Activated CD8-positive, alpha-beta memory T cell treated with anti-CD3 and anti-CD28 coated beads, Interleukin-2, amount 50 U/mL, for 1 hour (primary cell): ENCODE results near the gene BARX2.

Experiments used
- DNase-seq: peaks from one replicate; pipeline ENCODE4 v3.0.0-alpha.2; 2020; ENCODE audit errors: extremely low read depth

The BARX2 gene

DNA sequence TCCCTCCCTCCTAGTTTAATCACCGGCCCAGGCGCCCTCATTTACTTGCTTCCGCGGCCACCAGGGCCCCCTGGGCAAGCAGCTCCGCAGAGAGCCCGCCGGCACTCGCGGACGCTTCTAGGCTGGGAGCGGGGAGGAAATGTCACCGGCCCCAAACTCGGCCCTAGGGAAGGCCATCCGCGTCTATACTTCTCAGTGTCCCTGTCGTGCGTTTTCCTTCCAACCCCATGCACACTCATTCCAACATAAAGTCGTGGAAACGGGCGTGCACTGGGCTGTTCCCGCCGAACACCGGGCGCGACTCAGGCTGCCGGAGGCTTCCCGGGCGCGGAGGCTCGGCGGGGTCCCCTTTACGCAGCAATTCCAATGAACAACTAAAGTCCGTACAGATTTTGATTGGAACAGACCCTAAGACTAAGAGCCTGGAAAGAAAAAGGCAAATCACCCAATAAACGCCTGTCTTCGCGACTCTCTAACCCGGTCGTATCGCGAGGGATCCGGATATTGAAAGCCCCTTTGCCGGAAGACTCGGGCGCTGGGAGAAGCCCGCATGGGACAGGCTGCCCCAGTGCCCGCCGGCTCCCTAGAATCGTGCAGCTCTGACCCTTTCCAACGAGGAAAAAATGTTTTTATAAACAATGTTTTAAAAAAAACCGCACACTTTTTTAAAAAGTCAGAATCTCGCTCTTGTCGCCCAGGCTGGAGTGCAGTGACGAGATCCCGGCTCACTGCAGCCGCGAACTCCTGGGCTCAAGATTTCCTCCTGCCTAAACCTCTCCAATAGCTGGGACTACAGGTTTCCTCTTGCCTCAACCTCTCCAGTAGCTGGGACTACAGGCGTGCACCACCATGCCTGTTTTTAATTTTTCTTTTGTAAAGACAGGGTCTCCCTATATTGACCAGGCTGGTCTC lies 1.3 kb upstream of the BARX2 start:
- no peak for DNase-seq

DNA sequence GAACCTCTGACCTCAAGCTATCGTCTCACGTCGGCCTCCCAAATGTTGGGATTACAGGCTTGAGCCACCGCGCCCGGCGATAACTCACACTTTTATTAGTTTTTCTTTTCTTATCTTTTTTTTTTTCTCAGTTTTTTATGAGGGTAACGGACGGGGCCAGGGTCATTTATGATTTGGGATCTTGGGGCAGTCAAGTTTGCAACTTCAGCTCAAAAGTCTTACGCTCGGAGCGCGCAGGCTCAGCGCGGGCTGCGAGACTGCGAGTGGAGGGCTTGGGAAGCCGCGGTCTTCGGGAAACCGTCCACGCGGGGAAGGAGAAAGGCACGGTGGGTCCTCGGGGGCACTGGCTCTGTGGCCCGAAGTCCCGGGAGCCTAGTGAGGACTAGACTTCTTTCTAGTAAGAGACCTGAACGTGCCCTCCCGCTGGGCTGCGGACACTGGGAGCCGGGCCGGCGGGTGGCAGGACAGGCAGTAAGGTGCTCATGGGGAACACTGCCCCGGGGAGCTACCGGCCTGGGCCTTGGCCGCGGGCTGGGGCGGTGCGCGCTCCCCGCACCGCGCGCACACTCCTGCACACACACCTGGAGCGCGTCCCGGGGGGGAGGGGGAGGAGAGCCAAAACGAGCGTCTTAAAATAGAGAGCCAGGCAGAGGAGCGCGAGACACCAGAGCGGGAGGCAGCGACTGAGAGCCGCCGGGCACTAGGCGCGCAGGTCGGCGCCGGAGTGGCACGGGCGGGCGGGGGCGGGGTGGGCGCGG lies 476 bp upstream of the BARX2 start:
- no peak for DNase-seq

DNA sequence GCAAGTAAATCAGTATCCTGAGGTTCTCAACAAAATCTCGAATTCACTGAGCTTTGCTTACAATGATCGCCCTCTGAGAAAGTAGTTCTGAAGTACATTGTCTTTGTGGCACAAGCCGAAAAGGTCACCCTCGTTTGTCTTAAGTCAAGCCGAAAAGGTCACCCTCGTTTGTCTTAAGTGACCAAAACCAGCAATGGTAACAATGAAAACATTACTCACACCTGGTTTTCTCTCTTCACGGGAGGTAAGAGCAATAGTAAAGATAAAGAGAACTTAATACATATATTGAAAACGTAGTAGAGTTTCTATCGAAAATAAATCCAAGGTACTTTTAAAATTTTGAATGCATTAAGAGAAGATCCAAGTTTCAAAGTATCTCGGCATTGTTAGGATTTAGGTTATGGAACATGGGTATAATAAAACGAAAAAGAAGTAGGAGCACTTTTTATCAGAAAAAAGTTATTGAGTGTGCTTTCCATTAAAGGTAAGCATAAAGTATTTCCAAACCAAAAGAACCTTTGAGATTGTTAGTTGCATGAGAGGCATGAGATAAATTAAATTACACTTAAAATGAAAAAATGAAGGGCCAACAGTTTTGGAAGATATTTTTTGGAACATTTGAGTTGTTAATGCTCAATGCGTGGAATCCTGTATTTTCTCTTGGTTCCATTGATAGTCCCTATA lies 1.2 kb downstream of the BARX2 start:
- no peak for DNase-seq

DNA sequence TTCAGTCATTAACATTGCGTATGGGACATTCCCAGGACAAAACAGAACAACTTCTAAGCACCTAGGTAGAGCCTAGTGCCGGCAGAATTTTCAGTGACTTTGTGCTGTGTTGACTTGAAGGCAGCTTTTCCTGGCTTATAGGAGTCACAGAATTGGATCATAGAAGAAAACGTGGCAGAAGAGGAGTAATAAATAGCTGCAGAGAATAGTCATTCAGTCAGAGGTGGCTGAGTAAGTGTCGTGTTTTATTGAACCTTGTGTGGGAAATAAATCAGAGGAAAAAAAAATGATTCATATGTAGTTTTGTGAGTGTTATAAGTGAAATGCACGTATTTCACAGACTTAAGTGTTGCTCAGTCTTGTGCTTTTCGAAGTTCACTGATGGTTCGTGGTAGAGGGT lies 2.1 kb downstream of the BARX2 start:
- no peak for DNase-seq

DNA sequence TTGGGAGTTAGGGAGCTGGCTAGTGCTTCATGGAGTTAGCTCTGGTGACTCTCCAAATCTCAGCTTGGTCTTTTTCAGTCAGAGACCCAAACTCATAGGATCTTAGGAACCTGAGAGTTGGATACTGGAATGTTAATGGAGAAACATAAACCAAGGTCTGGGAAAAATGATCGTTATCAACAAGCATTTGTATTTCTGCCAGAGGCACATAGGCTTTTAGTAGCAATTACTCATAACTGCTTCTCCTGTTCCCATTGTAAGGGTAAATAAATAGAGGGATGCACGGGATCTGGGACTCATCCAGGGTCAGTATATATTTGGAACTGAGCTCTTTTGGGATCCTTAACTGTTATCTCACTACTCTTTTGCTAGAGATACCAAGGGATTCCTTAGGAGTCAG lies 4.8 kb downstream of the BARX2 start:
- no peak for DNase-seq

DNA sequence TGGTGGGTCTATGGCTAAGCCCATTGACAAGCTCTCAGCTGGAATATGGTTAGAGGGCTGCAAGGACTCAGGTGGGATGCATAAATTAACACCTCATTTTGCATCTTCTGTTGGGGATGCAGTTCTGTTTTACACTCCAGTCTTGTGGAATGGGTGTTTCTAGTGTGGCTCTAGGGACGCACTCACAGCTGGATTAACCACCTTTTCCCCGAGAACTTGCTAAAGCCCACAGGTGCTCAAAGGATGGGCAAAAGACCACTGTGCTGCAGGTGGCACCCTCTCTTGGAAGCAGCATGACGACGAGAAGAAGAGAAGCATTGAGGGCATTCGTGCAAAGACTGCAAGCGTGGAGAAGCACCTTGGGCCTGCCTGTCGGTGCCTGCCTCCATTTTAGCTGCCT lies 6.9 kb downstream of the BARX2 start:
- no peak for DNase-seq

DNA sequence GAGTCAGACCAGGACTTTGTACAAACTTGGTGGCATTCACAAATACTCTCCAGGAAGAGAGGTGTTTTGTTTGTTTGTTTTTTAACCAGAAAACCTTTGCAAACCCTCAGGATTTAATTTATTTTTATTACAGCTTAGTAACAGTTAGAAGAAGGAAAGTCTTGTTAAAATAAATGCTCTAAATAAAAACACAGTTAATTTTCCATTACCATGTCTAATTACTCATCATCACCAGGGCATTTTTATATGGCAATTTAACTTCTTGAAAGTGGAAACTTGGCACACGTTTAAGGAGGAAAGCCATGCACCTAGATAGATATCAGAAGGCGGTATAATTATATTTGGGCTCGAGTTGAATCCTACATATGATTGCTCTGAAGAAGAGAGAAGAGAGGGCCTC lies 7.4 kb downstream of the BARX2 start:
- DNase-seq, result no peak

DNA sequence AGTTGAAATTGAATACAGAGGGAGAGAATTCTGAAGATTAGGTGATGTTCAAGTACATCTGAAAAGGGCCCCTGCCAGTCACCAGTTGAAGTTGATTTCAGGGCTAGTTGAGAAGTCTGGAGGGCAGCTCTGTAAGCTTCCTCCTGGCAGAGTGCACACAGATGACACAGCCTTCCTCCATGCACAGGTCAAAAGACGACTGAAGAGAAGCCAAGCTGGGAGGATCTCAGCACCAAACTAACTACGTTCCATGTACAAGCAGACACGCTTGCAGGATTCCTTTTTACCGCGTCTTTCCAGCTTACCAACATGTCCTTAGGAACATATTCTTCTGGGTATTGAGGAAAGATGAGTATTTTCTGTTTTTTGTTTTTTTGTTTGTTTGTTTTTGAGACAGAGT lies 7.9 kb downstream of the BARX2 start:
- no peak for DNase-seq

DNA sequence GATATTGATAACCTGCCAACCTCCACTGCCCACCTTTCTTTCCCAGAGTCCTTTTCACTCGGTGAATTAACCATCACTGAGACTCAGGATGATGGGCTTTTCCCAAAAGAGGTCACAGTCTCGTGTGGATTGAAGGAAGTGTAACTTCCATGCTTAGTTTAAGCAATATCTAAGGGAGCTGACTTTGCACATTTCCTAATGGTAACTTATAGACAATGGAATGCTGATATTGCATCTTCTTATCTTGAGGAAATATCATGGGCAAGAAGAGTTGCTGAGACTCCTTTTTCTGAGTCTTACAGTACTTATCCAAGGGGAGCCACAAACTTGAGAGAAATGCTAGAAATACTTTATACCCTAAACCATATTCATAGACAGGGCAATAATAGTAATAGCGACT lies 8.8 kb downstream of the BARX2 start:
- no peak for DNase-seq

DNA sequence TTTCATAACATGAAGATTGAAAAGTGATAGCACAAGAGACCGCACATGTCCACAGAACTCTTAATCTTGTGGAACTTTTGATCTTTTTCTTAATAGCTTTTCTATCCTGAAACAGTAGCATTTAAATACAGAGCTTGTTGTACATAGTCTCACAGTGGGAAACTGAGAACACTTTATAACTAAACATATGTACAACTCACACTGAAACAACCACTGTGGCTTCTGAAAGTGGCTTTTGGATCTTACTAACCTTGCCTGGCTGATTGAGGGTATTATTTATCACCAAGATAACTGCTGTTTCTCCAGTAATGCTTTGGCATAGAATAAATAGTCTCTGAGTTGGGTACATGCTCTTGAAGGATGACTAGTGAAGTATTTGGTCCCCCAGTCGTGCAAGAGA lies 10.2 kb downstream of the BARX2 start:
- DNase-seq, result no peak

DNA sequence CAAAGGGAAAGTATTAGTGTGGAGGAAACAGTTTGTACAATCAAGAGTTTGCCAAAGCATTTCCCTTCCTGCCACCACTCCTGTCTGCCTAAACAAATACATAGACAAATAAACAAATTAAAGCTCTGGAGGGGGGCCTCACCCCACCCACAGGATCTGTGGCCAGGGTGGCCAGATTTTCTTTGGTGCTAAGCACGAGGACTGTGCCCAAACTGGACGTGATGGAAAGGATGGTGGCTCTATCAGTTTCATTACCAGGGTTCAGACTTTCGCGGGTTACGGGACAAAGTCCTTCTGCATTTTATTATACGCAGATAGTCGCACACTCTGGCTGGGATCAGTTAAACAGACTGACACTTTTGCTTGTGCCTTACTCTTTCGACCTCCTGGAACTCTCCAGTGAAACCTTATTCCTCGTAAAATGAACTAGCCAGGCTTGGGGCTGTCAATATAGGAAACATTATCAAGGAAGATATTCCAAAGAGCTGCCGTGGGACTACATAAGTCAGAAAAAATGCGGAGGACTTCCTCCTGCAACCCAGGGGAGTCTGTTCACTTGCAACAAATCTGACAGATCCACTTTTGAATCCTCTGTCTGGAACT lies 11.2 kb downstream of the BARX2 start:
- no peak for DNase-seq

DNA sequence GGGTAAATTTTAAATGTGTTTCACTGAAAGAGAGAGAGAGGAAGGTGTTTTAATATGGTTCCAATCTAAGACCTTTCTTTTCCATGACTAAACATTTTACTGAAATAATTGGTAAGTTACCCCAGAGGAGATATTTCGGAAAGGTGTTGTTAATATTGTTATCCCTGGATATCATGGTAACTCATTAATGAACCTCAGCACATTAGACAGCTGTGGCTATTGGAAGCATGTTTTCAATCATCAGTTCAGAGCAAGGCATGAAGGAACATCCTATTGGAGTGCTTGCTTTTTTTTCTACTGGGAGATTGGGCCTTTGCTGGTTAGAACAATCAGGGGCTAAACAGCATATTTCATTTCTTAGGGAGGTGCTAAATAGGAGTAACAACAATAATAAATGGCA lies 11.8 kb downstream of the BARX2 start:
- DNase-seq, result no peak

DNA sequence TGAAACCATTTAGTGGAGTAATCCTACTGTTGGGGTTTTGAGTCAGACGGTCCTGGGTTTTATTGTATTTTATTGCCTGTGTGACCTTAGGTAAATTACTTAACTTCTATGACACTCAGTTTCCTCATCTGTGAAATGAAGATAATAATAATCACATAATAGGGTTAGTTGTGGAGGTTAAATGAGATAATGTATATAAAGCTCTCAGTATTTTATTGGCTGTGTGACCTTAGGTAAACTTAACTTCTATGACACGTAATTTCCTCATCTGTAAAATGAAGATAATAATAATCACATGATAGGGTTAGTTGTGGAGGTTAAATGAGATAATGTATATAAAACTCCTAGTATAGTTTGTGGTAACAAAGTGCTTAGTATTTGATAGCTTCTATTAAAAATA lies 13.2 kb downstream of the BARX2 start:
- DNase-seq, result no peak

DNA sequence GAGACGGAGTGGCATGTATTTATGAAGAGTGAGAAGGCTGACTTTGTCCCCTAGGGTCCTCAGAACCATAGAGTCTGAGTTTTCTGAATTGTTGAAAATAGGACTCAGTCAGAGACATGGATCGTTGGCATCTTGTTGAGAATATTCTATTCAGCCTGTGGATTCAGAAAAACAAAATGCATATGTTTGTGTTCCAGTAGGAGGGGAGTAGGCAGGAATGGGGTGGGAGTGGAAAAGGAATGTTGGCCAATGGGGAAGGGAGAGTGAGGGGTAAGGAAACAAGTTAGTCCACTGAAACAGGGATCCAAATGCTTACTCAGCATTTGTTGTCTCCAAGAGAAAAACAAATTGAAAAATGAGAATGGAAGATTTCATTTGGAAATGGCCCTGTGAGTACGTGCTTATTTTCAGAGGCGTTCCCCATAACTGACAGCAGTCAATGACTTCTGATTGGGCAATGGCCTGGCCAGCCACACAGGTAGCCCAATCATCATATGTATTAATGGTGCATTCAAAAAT lies 14.7 kb downstream of the BARX2 start:
- no peak for DNase-seq

DNA sequence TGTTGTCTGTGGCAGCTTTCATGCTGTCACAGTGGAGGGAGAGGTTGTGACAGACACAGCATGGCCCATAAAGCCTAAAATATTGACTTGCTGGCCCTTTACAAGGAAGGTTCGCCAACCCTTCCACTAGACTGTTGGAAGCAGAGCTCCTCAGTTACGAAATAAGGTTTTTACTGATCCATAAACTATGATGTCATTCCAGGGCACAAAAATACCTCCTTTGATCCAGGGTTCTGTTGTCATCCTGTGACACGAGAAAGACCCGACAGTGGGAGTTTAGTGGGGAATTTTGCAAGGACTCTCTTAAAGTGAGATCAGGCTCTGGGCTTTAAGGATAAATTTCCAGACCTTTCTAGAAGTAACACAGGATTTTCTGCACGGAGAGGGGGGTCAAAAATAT lies 15.7 kb downstream of the BARX2 start:
- no peak for DNase-seq

DNA sequence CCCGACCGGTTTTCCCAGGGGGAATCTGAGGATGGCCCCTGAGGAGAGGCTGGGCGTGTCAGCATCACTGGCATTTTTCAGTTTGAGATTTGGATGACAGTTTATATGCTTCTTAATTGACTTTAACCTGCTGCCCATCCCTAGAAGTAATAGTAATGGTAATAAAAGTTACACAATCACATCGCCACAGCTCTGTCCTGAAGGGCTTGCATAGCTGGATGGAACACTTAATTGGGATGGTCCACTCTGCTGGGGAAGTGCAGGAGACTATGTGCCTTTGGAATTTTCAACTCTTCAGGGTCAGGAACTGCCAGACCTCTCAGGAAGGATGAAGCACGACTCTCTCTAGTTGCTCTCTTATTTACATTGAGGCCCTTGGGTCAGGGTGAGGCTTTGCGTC lies 16.2 kb downstream of the BARX2 start:
- DNase-seq, result no peak

DNA sequence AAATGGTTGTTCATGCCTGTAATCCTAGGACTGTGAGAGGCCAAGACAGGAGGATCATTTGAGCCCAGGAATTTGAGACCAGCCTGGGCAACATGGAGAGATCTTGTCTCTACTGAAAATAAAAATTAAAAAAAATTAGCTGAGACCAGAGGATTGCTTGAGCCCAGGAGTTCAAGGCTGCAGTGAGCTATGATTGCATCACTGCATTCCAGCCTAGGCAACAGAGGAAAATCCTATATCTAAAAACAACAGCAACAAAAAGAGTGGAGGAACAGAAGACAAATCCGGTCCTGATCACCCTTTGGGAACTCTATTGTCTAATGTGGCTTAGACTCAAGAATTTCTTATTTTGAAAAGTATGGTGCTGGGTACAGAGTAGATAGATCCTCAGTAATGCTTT lies 17.3 kb downstream of the BARX2 start:
- DNase-seq, result no peak

DNA sequence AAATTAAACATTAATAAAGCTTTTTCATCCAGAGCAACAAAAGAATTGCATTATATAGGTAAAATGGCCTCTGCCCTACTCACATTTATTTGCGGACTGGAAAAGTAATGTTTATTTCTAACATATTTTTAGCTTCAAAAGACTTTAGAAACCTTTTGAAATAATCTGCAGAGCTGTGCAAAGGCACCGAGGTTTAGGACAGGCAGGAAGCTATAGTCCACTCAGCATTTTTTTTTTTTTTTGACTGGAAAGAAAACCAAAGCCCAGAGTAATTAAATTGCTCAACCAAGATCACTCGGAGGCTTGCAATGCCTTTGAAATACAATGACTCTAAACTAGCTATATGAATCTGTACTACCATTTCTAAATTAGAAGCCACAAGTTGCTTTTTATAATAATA lies 19.1 kb downstream of the BARX2 start:
- DNase-seq, result no peak

DNA sequence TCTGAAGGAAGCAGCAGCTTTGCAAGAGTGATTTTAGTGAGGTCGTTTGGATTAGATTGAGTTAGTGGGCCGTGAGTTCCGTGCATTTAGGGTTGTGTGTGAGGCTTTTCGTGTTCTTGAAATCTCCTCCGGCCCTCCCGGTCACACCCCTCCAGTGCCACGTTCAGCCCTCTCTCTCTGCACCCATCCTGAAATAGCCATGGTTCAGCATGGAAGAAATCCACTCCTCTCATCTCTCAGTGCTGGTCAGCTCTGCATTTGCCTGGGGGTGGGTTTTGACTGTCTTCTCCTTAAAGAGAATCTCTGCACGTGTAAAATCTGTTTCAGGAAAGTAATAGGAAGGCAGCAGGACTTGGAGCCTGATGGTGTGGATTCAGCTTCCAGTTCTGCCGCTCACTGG lies 19.8 kb downstream of the BARX2 start:
- DNase-seq, result no peak

DNA sequence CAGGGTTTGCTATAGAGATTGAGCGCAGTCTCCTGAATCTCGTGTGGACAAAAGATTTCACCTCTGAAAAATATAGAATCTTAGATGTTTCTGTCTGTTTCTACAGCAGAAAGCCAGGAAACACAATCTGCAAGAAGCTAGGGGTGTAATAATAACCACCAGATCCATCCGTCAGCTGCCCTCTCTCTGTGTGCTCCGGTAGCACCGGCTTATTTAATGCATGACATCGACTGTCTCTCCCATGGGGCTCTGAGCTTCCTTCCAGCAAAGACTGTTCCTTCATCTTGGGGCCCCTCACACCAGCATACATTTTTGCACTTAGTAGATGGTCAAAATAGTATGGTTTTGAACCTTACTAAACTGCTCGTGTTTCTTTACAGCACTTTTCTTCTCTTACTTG lies 20.2 kb downstream of the BARX2 start:
- no peak for DNase-seq

DNA sequence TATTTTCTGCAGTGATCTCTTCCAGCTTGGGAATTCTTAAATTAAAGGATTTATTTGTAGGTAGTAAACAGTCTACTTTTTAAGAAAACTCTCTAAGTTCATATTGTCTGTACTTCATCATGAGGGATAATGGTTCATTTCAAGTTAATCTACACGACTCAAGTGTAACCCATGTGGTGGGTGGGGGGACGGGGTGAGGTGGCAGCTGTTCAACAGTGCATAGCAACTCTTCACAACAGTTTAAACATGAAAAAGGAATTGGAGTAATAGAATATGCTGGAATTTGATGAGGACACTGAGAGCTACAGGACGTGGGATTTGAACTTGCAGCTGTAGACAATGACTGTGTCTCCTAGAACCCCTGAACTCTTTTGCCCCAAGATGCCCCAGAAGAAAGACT lies 20.8 kb downstream of the BARX2 start:
- no peak for DNase-seq
